ENCODE results near the gene WDR73.
A peak's percentile ranks its signal among the peaks of the same experiment; 100 is the strongest.
"Not testable (repeated sequence)": the region's sequence is repeated elsewhere in the genome, so short reads cannot be mapped to it uniquely, and the experiment has no call there.

The WDR73 gene

GRCh38 chr15:84653910-84654688 is at the start of gene WDR73:
Gene WDR73, minus strand, starts transcription at chr15:84654283. Its CDS starts 9 bp downstream, at chr15:84654274.
- peak; percentile 93 for DNase-seq

- no peak for DNase-seq
Measured at GRCh38 chr15:84703808-84704207, 49.7 kb upstream of the WDR73 start.

DNA sequence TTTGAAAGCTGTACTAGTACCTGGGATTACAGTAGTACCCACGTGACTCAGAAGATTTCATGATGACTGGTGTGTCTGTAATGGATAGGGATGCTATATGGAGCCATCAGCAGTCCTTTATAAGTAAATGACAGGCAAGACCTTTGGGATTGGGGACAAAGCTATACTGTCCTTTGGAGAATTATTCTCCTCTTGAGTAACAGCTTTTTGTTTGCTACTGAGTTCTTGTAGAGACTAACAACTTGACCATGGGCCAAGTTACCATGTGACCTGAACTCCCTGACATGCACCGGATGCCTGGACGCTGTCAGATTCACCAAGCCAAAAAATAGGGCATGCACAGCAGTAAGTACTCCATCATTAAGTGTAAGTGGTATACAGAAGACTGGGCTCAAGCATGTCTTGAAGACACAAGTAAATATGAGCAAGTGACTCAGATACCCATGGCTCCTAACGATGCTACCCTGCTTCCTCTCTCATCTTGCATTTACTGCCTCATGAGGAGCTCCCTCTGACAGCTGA is 48.9 kb upstream of the WDR73 start:
- no peak for DNase-seq

GRCh38 chr15:84699538-84700191 is 45.6 kb upstream of the WDR73 start:
- no peak for DNase-seq

DNA sequence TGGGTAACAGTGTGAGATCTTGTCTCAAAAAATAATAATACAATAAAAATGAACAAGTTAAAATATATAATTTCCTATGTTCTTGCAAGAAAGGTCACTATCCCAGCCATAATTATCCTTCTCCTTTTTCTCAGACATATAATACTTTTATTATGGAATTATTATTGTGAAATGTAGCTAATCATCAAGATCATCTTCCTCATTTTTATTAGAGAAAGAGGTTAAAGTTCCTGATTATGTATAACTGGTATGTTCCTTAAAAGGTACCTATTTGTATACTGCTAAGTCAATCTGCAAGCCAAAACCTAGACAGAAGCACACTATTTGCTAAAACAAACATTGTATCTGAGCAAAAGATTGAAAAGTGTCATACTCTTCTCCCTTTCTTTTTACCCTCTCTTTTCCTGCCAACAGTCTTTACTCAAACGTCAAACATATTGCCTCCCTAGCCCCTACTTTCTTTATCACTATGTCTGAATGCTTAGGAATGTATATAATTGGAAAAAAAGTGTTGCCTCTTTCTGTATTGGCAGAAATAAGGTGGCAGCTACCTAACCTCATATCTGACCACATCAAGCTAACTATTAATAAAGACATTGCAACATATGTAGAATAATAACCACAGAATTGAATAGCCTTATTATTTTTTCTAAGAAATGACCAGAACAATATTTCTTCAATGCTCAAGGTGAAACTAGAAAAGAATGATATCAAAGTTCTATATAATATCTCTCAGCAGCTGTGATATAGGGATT is 43.3 kb upstream of the WDR73 start:
- DNase-seq, result no peak

DNA sequence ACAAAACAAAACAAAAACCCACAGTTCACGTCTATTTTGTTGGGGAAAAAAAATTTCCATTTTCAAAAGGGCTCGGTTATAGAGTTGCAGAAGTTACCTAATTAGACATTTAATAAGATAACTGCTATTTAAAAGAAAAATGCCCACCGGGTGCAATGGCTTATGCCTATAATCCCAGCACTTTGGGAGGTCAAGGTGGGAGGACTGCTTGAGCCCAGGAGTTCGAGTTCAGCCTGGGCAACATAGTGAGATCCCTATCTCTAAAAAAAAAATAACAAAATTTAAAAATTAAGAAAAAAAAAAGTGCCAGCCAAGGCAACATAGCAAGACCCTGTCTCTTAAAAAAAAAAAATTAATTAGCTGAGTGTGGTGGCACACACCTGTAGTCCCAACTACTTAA is 42.7 kb upstream of the WDR73 start:
- DNase-seq, result no peak

- DNase-seq, result no peak
Measured at GRCh38 chr15:84690342-84690741, 36.3 kb upstream of the WDR73 start.

GRCh38 chr15:84689858-84690257 is 35.8 kb upstream of the WDR73 start:
- DNase-seq, result no peak

DNA sequence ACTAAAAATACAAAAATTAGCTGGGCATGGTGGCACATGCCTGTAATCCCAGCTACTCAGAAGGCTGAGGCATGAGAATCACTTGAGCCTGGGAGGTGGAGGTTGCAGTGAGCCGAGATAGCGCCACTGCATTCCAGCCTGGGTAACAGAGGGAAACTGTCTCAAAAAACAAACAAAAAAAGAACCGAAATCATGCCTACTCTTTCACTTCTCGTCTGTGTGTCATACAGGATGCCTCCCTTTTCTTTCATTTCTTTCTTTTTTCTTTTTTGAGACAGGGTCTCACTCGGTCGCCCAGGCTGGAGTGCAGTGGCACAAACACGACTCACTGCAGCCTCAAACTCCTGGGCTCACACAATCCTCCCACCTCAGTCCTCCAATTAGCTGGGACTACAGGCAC is 32.4 kb upstream of the WDR73 start:
- not testable (repeated sequence) for DNase-seq

DNA sequence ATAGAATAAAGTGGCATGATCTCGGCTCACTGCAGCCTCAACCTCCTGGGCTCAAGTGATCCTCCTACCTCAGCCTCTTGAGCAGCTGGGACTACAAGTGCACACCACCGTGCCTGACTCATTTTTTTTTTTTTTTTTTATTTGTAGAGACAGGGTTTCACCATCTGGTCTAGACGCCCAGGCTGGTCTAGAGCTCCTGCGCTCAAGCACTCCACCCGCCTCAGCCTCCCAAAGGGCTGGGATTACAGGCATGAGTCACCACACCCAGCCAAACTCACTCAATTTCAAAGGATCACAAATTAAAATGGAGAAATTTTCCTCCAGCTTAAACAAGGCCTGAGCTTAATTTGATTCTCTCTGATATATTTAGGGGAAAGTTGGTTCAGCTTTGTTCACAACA is 31.2 kb upstream of the WDR73 start:
- DNase-seq, result no peak

- DNase-seq, result no peak
Measured at GRCh38 chr15:84684092-84684491, 30.0 kb upstream of the WDR73 start.

DNA sequence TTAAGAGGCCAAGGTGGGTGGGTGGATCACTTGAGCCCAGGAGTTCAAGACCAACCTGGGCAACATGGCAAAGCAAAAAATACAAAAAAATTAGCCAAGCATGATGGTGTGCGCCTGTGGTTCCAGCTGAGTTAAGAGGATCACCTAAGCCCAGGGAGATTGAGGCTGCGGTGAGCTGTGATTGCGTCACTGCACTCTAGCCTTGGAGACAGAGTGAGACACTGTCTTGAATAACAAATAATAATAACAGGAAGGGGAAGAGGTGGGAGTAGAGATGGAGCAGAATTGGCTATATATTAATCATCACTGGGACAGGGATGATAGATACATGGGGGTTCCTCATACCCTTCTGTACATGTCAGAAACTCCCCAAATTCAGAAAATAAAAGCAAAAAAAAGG is 27.7 kb upstream of the WDR73 start:
- no peak for DNase-seq

DNA sequence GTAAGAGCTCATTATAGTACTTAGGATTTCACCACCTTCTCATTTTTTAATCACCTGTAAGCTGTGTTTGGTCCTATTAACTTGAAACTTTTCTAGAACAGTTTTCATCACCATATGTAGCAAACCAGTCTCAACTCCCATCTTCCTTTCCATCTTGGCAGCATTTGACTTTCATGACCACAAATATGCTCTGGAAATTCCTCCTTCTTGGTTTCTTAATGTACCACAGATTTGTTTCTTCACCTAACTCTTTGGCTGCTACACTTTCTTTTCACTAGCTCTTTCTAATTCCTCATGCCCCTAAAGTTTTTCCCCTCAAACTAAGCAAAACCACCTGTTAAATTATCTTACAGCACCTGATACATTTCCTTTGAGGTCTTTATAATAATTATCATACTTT is 17.1 kb upstream of the WDR73 start:
- DNase-seq, result no peak

DNA sequence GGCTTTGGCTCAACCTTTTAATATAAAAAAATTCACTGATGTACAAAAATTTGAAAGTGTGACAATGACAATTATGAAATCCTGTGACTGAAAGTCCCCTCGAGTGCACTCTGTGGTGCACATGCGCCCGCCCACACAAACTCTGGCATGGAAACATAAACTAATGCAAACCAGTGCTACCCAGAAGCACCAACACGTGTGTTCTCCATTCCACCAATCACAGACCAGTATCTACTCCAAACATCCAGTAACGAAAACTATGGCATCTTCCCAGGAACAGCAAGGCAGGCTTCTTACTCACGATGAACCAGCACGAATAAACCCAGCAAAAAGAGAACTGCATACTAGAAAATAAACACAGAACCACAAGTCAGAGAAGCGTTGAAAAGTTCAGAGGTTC is 15.6 kb upstream of the WDR73 start:
- DNase-seq, result no peak

GRCh38 chr15:84668221-84668982 is 14.3 kb upstream of the WDR73 start:
- DNase-seq, result no peak

GRCh38 chr15:84666373-84666772 is 12.3 kb upstream of the WDR73 start:
- no peak for DNase-seq

DNA sequence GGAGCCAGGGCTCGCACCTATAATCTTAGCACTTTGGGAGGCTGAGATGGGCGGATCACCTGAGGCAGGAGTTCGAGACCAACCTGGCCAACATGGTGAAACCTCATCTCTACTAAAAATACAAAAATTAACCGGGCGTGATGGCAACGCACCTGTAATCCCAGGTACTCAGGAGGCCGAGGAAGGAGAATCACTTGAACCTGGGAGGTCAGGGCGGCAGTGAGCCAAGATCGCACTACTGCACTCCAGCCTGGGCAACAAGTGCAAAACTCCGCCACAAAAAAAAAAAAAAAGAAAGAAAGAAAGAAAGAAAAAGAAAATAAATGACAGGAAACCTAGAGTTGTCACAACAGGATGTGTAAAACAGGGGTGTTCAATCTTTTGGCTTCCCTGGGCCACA is 6.9 kb upstream of the WDR73 start:
- DNase-seq, result no peak

DNA sequence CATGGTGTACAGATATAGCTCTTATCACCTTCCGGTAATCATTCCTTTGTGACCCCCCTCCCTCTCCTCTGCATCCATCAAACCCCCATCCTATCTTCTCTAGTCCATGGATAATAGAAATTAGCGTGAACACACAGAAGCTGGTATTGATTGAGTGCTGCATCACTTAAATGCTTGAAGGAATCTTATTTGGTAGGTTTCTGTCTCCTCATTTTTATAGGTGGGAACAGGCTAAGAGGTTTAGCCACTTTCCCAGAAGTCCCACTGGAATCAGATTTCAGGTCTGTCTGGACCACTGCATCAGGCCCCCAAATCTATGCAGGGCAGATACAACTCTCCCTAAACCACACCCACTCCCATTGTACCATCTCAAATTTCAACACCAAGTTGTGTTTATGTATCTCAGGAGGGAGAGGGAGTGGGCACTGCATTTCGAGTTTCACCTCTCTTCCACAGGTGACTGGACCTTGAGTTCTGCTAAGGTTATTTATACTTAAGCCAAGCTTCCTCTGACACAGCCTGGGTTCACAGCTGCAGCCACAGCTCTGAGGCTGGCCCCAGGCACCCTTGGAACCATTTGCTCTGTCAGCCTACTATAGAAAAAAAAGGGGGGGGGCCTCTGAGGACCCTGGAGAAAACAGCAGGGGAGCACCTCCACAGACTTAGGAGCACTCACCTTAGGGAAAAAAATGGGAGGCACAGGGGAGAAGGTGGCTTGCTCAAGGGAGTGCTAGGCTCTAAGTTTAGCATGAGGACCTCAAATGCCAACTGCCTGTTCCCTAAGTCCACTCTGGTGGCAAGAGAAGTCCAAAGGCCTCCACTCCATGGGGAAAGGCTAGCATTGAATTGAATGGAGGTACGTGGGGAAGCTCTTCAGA is 6.1 kb upstream of the WDR73 start:
- DNase-seq, result no peak

- DNase-seq, result no peak
Measured at GRCh38 chr15:84658788-84659411, 4.8 kb upstream of the WDR73 start.

DNA sequence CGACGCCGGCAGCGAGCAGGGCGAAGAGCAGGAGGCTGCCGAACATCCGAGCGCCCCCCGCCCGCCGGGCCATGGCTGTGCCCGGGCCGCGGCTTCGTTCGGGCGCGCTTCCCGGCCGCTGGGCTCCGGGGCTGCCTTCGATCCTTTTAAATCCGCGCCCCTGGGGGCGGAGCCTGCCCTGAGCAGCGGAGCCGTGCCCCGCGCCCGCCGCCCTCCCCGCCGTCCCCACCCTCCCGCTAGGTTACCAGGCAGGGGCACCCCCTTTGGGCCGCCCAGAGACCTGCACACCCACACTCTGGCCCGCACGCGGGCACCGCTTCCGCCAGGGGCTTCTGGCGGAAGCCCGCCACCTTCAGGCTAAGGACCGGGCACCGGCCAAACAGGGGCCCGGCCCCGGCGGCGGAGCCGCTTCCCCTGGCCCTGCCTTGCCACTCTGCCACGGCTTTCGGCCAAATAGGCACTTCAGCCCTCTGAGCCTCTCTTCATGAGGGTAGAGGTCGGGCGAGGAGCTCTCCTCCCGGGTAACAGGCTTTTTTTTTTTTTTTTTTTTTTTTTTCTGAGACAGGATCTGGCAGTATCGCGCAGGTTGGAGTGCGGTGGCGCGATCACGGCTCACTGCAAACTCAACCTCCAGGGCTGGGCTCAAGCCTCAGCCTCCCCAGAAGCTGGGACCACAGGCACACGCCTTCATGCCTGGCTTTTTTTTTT is 4.2 kb upstream of the WDR73 start, which contains the start of gene NMB:
Gene NMB (minus strand): TSS at position 120 of the 708 bp plus-strand sequence. CDS start 47 bp downstream, at position 73.
- DNase-seq, result peak; percentile 69 to 80

DNA sequence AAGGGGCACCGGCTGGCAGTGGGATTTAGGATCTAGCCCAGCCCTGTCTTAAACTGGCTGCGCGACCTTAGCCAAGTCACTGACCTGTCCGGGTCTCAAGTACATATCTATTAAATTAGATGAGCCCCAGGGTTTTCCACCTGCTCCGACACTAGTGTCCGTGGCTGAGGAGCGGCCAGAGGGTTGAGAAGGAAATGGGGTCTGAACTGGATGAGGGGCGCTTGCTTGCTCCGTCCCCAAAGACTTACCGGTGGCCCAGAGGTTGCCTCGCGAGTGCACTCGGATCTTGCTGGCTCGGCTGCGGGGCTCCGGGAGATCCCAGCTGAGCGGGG is 3.6 kb upstream of the WDR73 start:
- no peak for DNase-seq

Data from NCI-H2081 (cell line).